Panc1 (cell line): Measurements from ENCODE around the gene REC114. TPM values are rescaled to one million over a fixed set of nuclear protein-coding genes. Genes with fewer than 3 reads are reported as not detected.

Experiments
- ATAC-seq: fragments of 200-7000 bp; cut with Tn5 transposase; 2 replicates; pipeline ENCODE4 v1.9.1; 2020; ENCODE audit warnings: mild to moderate bottlenecking, moderate library complexity
- BruUV-seq: library from RNA; stranded (reverse); fragments of 400-500 nt; replicated peaks from 2 replicates; lab custom pipeline; 2021; lab: Mats Ljungman, UMichigan
- CTCF ChIA-PET: fragments of 300-600 bp; sonication (Branson Sonifier 250); formaldehyde crosslinking; loops from one replicate; lab custom pipeline; 2022; ENCODE audit warnings: antibody characterized with exemption; lab: Charles Lee
- POLR2A ChIA-PET: fragments of 300-600 bp; sonication (Branson Sonifier 250); formaldehyde crosslinking; loops from one replicate; lab custom pipeline; 2022; ENCODE audit warnings: antibody characterized with exemption; lab: Charles Lee
- DNase-seq: peaks from one replicate; pipeline ENCODE4 v3.0.0-alpha.2; 2010; ENCODE audit warnings: low read depth, low spot score
- H3K27ac ChIP-seq: 2 replicates; pipeline ENCODE4 v1.5.1; 2011; ENCODE audit warnings: mild to moderate bottlenecking, low read length, inconsistent platforms
- H3K27me3 ChIP-seq: fragments of 200-500 bp; sonication (Bioruptor generic); 2 replicates; pipeline ENCODE4 v1.6.0; 2014; ENCODE audit warnings: low read length, inconsistent platforms; ENCODE audit not compliant: control insufficient read depth, insufficient read depth
- H3K36me3 ChIP-seq: fragments of 200-500 bp; sonication (Bioruptor generic); 2 replicates; pipeline ENCODE4 v1.5.1; 2014; ENCODE audit warnings: inconsistent platforms, mild to moderate bottlenecking, low read length, moderate library complexity; ENCODE audit not compliant: control insufficient read depth, insufficient read depth
- H3K4me1 ChIP-seq: 2 replicates; pipeline ENCODE4 v1.5.1; 2011; ENCODE audit warnings: inconsistent platforms, mild to moderate bottlenecking, low read length, moderate library complexity; ENCODE audit not compliant: control insufficient read depth, insufficient read depth
- H3K4me3 ChIP-seq, 2 experiments: 2 replicates each; pipeline ENCODE4 v1.5.1; 2011 to 2012; ENCODE audit warnings: low read depth in 2 of 2, low read length in 2 of 2, mild to moderate bottlenecking in 2 of 2, inconsistent platforms in 1 of 2, moderate library complexity in 1 of 2
- H3K9me3 ChIP-seq: fragments of 200-500 bp; sonication (Bioruptor generic); 2 replicates; pipeline ENCODE4 v1.5.1; 2014; ENCODE audit warnings: low read depth, mild to moderate bottlenecking, inconsistent platforms, low read length, moderate library complexity; ENCODE audit not compliant: control insufficient read depth, insufficient read depth
- POLR2AphosphoS5 ChIP-seq: IDR thresholded peaks from 2 replicates; pipeline ENCODE4 v1.6.1; 2012; ENCODE audit warnings: mild to moderate bottlenecking, low read depth, low read length, moderate library complexity
- SIN3A ChIP-seq: IDR thresholded peaks from 2 replicates; pipeline ENCODE4 v1.6.1; 2012; ENCODE audit warnings: low read depth, mild to moderate bottlenecking, low read length, moderate library complexity, borderline replicate concordance; ENCODE audit not compliant: insufficient read depth
- TCF7L2 ChIP-seq: IDR thresholded peaks from 2 replicates; pipeline ENCODE4 v1.6.1; 2011; ENCODE audit warnings: mild to moderate bottlenecking, low read depth, low read length, inconsistent platforms
- in situ Hi-C: cut with HindIII; loops from 2 replicates; pipeline ENCODE4 v1.10.0; 2016; ENCODE audit warnings: low sequenced_read_pairs, low pct_unique_long_range_greater_than_20kb
- intact Hi-C: fragments of 100-400 bp; cut with micrococcal nuclease; formaldehyde crosslinking; loops from one replicate; pipeline ENCODE4 v1.10.0; 2022; ENCODE audit not compliant: unreplicated experiment
- total RNA-seq: library from RNA; stranded (reverse); gene quantifications from one replicate; pipeline ENCODE4 v1.2.1, GENCODE V29; 2021; ENCODE audit not compliant: unreplicated experiment
- TF ChIP-seq, protein P1 (sequence below): fragments of 450-650 bp; IDR thresholded peaks from 2 replicates; pipeline ENCODE4 v1.5.1; 2017; ENCODE audit warnings: mild to moderate bottlenecking
- TF ChIP-seq, protein P2 (sequence below), 2 experiments: IDR thresholded peaks; 2 replicates each; pipeline ENCODE4 v1.6.1; 2011 to 2012; ENCODE audit warnings: low read depth in 2 of 2, control low read depth in 1 of 2, low read length in 1 of 2, mild to moderate bottlenecking in 1 of 2, moderate library complexity in 1 of 2; ENCODE audit not compliant: insufficient read depth in 1 of 2

Gene REC114
- total RNA-seq, 1 experiment from 2014 or later = not detected

DNA sequence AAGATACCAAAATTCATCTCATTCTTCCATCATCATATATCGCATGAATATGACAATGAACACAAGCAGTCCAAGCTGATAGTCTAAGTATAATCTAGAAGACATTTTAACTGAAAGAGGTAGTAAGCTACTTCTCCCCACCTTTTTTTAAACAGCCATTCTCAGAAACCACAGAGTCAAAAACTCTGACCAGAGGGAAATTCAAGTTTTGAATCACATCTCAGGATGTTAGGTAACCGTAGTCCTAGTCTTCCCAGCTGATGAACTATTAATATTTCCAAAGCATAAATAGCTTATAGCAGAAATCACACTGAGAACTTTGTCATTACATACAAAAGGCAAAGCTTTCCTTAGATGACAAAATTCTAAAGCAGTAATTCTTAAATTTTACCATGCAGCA, 164.4 kb downstream of the REC114 start:
- no peak for DNase-seq
- no TSS peak for BruUV-seq
- no peak overlapping the region for H3K4me3 ChIP-seq
- peaks cover 10% of the 10 kb centered on the region for H3K4me1 ChIP-seq
- H3K27ac ChIP-seq = no peak overlapping the region
- intact Hi-C loops = no loop called here
- CTCF ChIA-PET = interaction anchor here (1.5 kb wide), 1 partner anchor 29 kb away, joined by 4 read pairs; no protein-coding TSS in a partner anchor
- no peak for ATAC-seq
- H3K36me3 ChIP-seq = no peaks in the 10 kb centered on the region
- POLR2A ChIA-PET = interaction anchor here (0.6 kb wide), 1 partner anchor 233 kb away, joined by 3 read pairs; no protein-coding TSS in a partner anchor
- in situ Hi-C loops = no loop called here
- H3K9me3 ChIP-seq = no peaks in the 10 kb centered on the region
- TF ChIP-seq, protein P1, sequence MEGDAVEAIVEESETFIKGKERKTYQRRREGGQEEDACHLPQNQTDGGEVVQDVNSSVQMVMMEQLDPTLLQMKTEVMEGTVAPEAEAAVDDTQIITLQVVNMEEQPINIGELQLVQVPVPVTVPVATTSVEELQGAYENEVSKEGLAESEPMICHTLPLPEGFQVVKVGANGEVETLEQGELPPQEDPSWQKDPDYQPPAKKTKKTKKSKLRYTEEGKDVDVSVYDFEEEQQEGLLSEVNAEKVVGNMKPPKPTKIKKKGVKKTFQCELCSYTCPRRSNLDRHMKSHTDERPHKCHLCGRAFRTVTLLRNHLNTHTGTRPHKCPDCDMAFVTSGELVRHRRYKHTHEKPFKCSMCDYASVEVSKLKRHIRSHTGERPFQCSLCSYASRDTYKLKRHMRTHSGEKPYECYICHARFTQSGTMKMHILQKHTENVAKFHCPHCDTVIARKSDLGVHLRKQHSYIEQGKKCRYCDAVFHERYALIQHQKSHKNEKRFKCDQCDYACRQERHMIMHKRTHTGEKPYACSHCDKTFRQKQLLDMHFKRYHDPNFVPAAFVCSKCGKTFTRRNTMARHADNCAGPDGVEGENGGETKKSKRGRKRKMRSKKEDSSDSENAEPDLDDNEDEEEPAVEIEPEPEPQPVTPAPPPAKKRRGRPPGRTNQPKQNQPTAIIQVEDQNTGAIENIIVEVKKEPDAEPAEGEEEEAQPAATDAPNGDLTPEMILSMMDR = no peak
- TF ChIP-seq SIN3A (no peak), POLR2AphosphoS5 (no peak), TCF7L2 (no peak)
- TF ChIP-seq, protein P2, sequence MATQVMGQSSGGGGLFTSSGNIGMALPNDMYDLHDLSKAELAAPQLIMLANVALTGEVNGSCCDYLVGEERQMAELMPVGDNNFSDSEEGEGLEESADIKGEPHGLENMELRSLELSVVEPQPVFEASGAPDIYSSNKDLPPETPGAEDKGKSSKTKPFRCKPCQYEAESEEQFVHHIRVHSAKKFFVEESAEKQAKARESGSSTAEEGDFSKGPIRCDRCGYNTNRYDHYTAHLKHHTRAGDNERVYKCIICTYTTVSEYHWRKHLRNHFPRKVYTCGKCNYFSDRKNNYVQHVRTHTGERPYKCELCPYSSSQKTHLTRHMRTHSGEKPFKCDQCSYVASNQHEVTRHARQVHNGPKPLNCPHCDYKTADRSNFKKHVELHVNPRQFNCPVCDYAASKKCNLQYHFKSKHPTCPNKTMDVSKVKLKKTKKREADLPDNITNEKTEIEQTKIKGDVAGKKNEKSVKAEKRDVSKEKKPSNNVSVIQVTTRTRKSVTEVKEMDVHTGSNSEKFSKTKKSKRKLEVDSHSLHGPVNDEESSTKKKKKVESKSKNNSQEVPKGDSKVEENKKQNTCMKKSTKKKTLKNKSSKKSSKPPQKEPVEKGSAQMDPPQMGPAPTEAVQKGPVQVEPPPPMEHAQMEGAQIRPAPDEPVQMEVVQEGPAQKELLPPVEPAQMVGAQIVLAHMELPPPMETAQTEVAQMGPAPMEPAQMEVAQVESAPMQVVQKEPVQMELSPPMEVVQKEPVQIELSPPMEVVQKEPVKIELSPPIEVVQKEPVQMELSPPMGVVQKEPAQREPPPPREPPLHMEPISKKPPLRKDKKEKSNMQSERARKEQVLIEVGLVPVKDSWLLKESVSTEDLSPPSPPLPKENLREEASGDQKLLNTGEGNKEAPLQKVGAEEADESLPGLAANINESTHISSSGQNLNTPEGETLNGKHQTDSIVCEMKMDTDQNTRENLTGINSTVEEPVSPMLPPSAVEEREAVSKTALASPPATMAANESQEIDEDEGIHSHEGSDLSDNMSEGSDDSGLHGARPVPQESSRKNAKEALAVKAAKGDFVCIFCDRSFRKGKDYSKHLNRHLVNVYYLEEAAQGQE (IDR thresholded peaks at IDR 0.05; ENCODE audit: insufficient read depth in 1 of 2, low read depth in 2 of 2, low read length in 1 of 2) = no peak
- H3K27me3 ChIP-seq = no peaks in the 10 kb centered on the region

DNA sequence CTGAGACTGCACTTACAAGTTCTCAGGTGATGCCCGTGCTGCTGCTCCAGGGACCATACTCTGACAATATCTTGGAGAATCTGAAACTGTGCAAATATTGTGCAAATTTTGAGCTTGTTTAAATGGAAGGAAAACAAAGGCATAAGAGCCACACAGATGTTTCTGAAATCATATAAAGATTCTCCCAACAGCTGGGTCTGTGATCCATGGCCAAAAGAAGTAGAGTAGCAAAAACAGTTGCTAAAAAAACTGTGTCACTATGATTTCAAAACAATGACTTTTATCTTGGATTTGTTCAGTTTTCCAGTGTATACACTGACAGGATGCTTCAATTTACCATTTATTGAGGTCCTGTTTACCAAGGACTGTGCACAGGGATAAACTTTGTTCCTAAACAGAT, 164.9 kb downstream of the REC114 start:
- H3K36me3 ChIP-seq = no peaks in the 10 kb centered on the region
- TF ChIP-seq SIN3A = no peak
- no peak for TF ChIP-seq POLR2AphosphoS5
- TF ChIP-seq, protein P2 (IDR thresholded peaks at IDR 0.05; ENCODE audit: insufficient read depth in 1 of 2, low read depth in 2 of 2, low read length in 1 of 2) = no peak
- TF ChIP-seq, protein P1 = no peak
- no peak for TF ChIP-seq TCF7L2
- DNase-seq (no peak), ATAC-seq (no peak)
- H3K4me1 ChIP-seq = peaks cover 6% of the 10 kb centered on the region
- BruUV-seq = no TSS peak
- H3K9me3 ChIP-seq = no peaks in the 10 kb centered on the region
- ChIA-PET CTCF (interaction anchor here (0.6 to 1.5 kb wide), 2 partner anchors 28 to 301 kb away, joined by 4 to 9 read pairs; no protein-coding TSS in a partner anchor), POLR2A (interaction anchor here (0.6 kb wide), 1 partner anchor 233 kb away, joined by 3 read pairs; no protein-coding TSS in a partner anchor)
- in situ Hi-C loops = no loop called here
- H3K4me3 ChIP-seq = no peak overlapping the region
- no peaks in the 10 kb centered on the region for H3K27me3 ChIP-seq
- no peak overlapping the region for H3K27ac ChIP-seq
- intact Hi-C loops = no loop called here
